H9 (cell line): ENCODE measurements around the gene TTC39C. TPM values are rescaled to one million over a fixed set of nuclear protein-coding genes. Genes with fewer than 3 reads are reported as not detected.

Experiments
- DNase-seq: peaks from one replicate; pipeline ENCODE4 v3.0.0-alpha.2; 2017
- H2AFZ ChIP-seq: one replicate; pipeline ENCODE4 v1.6.1; 2013; ENCODE audit warnings: mild to moderate bottlenecking, low read length, control low read depth, moderate library complexity
- H2AK5ac ChIP-seq: 2 replicates; pipeline ENCODE4 v1.6.1; 2013; ENCODE audit warnings: low read length, control low read depth, mixed read lengths; ENCODE audit not compliant: insufficient read length
- H2BK120ac ChIP-seq: one replicate; pipeline ENCODE4 v1.6.1; 2013; ENCODE audit warnings: low read depth, mild to moderate bottlenecking, low read length, control low read depth, inconsistent platforms; ENCODE audit not compliant: poor library complexity, severe bottlenecking
- H2BK12ac ChIP-seq: 2 replicates; pipeline ENCODE4 v1.6.1; 2013; ENCODE audit warnings: low read length, control low read depth, mixed read lengths, low read depth; ENCODE audit not compliant: insufficient read length
- H2BK15ac ChIP-seq: 2 replicates; pipeline ENCODE4 v1.6.1; 2013; ENCODE audit warnings: low read depth, low read length, control low read depth
- H2BK20ac ChIP-seq: one replicate; pipeline ENCODE4 v1.6.1; 2013; ENCODE audit warnings: low read depth, mild to moderate bottlenecking, low read length, control low read depth, inconsistent platforms; ENCODE audit not compliant: poor library complexity, severe bottlenecking
- H2BK5ac ChIP-seq: 2 replicates; pipeline ENCODE4 v1.6.1; 2013; ENCODE audit warnings: low read length, control low read depth, mixed read lengths; ENCODE audit not compliant: insufficient read length
- H3K14ac ChIP-seq: 2 replicates; pipeline ENCODE4 v1.6.1; 2013; ENCODE audit warnings: low read length, control low read depth; ENCODE audit not compliant: insufficient read depth
- H3K18ac ChIP-seq: 2 replicates; pipeline ENCODE4 v1.6.1; 2013; ENCODE audit warnings: low read depth, mild to moderate bottlenecking, mixed read lengths, low read length, control low read depth; ENCODE audit not compliant: insufficient read length
- H3K23ac ChIP-seq: 2 replicates; pipeline ENCODE4 v1.6.1; 2013; ENCODE audit warnings: low read length, control low read depth, mixed read lengths, low read depth; ENCODE audit not compliant: insufficient read length
- H3K23me2 ChIP-seq: 2 replicates; pipeline ENCODE4 v1.6.1; 2013; ENCODE audit warnings: low read depth, mild to moderate bottlenecking, mixed read lengths, low read length, control low read depth; ENCODE audit not compliant: insufficient read length, poor library complexity, severe bottlenecking
- H3K27ac ChIP-seq: 2 replicates; pipeline ENCODE4 v1.5.1; 2013; ENCODE audit warnings: low read length, control low read depth, mixed read lengths, low read depth; ENCODE audit not compliant: insufficient read length
- H3K27me3 ChIP-seq: 2 replicates; pipeline ENCODE4 v1.6.1; 2013; ENCODE audit warnings: low read length, control low read depth, inconsistent platforms; ENCODE audit not compliant: insufficient read depth
- H3K4ac ChIP-seq: 2 replicates; pipeline ENCODE4 v1.6.1; 2013; ENCODE audit warnings: low read depth, mild to moderate bottlenecking, control low read depth, inconsistent platforms, low read length, moderate library complexity
- H3K4me1 ChIP-seq: 2 replicates; pipeline ENCODE4 v1.6.1; 2013; ENCODE audit warnings: low read length, control low read depth, inconsistent platforms; ENCODE audit not compliant: insufficient read depth
- H3K4me2 ChIP-seq: 2 replicates; pipeline ENCODE4 v1.6.1; 2013; ENCODE audit warnings: low read length, control low read depth, mixed read lengths; ENCODE audit not compliant: insufficient read length, insufficient read depth
- H3K56ac ChIP-seq: 2 replicates; pipeline ENCODE4 v1.6.1; 2013; ENCODE audit warnings: low read depth, mild to moderate bottlenecking, mixed read lengths, low read length, control low read depth; ENCODE audit not compliant: insufficient read length
- H3K79me1 ChIP-seq: 2 replicates; pipeline ENCODE4 v1.6.1; 2013; ENCODE audit warnings: low read depth, mild to moderate bottlenecking, moderate library complexity, low read length, control low read depth, inconsistent platforms; ENCODE audit not compliant: insufficient read depth, poor library complexity, severe bottlenecking
- H3K79me2 ChIP-seq: 2 replicates; pipeline ENCODE4 v1.6.1; 2013; ENCODE audit warnings: low read length, control low read depth, inconsistent platforms; ENCODE audit not compliant: insufficient read depth
- H3K9ac ChIP-seq: 2 replicates; pipeline ENCODE4 v1.6.1; 2013; ENCODE audit warnings: low read length, control low read depth, mixed read lengths; ENCODE audit not compliant: insufficient read length; ENCODE audit errors: extremely low read depth
- H3K9me3 ChIP-seq: one replicate; pipeline ENCODE4 v1.6.1; 2013; ENCODE audit warnings: low read depth, low read length, inconsistent platforms; ENCODE audit not compliant: control insufficient read depth
- H3T11ph ChIP-seq: one replicate; pipeline ENCODE4 v1.6.1; 2013; ENCODE audit warnings: mild to moderate bottlenecking, low read length, control low read depth, inconsistent platforms
- H4K20me1 ChIP-seq: one replicate; pipeline ENCODE4 v1.6.1; 2013; ENCODE audit not compliant: control insufficient read depth, insufficient read length, insufficient read depth
- H4K5ac ChIP-seq: 2 replicates; pipeline ENCODE4 v1.6.1; 2013; ENCODE audit warnings: low read depth, mild to moderate bottlenecking, mixed read lengths, low read length, control low read depth; ENCODE audit not compliant: insufficient read length
- H4K8ac ChIP-seq: replicated peaks from 2 replicates; pipeline ENCODE4 v1.6.1; 2013; ENCODE audit warnings: low read length, control low read depth, mixed read lengths, low read depth; ENCODE audit not compliant: insufficient read length
- H4K91ac ChIP-seq: 2 replicates; pipeline ENCODE4 v1.6.1; 2013; ENCODE audit warnings: low read depth, mild to moderate bottlenecking, moderate library complexity, mixed read lengths, low read length, control low read depth; ENCODE audit not compliant: insufficient read length
- H3K27ac Mint-ChIP-seq, 3 experiments: 2 replicates in 2 of 3; 3 replicates in 1 of 3; pipeline ENCODE4 v1.8.0; 2020 to 2021; ENCODE audit warnings: mixed read lengths in 3 of 3, mild to moderate bottlenecking in 1 of 3, moderate library complexity in 1 of 3
- H3K27me3 Mint-ChIP-seq: 2 replicates; pipeline ENCODE4 v1.8.0; 2021; ENCODE audit warnings: low read depth, mild to moderate bottlenecking, moderate library complexity, mixed read lengths
- H3K36me3 Mint-ChIP-seq, 3 experiments: 2 replicates in 2 of 3; 3 replicates in 1 of 3; pipeline ENCODE4 v1.8.0; 2020 to 2021; ENCODE audit warnings: low read depth in 3 of 3, mixed read lengths in 3 of 3; ENCODE audit not compliant: insufficient read depth in 1 of 3
- H3K4me1 Mint-ChIP-seq, 2 experiments: 2 replicates each; pipeline ENCODE4 v1.8.0; 2020; ENCODE audit warnings: mixed read lengths in 2 of 2
- H3K4me3 Mint-ChIP-seq, 2 experiments: 2 replicates in 1 of 2; 3 replicates in 1 of 2; pipeline ENCODE4 v1.8.0; 2020 to 2021; ENCODE audit warnings: mild to moderate bottlenecking in 2 of 2, mixed read lengths in 2 of 2, moderate library complexity in 1 of 2
- H3K9me3 Mint-ChIP-seq, 2 experiments: 2 replicates in 1 of 2; 3 replicates in 1 of 2; pipeline ENCODE4 v1.8.0; 2020; ENCODE audit warnings: mild to moderate bottlenecking in 2 of 2, mixed read lengths in 2 of 2, moderate library complexity in 1 of 2
- CTCF ChIP-seq: fragments of 200-600 bp; sonication (generic); conservative IDR thresholded peaks from 3 replicates; pipeline ENCODE4 v1.8.0; 2021; ENCODE audit warnings: antibody characterized with exemption, mild to moderate bottlenecking
- WGBS: extraction: QIAGEN DNeasy Blood & Tissue Kit; methylation state at CpG from one replicate; pipeline ENCODE4 v1.1.7; 2013; ENCODE audit warnings: missing lambda C conversion rate, low lambda C conversion rate, mixed read lengths; ENCODE audit not compliant: insufficient read length; ENCODE audit errors: extremely low coverage; 5-methylcytosine and 5-hydroxymethylcytosine counted together
- total RNA-seq: library from RNA; stranded (reverse); gene quantifications from 2 replicates; pipeline ENCODE4 v1.2.1, GENCODE V29; 2021

Gene TTC39C
- total RNA-seq, 1 experiment from 2014 or later = 18.0 TPM

- H3K27me3 Mint-ChIP-seq = no peaks in the 10 kb centered on the region; the same call in 1 of the 2 replicates
- no peak overlapping the region for H3K4me3 Mint-ChIP-seq
- no peak overlapping the region for H3K4me2 ChIP-seq
- no peak overlapping the region for H3K9ac ChIP-seq
- no peaks in the 10 kb centered on the region for H3K79me2 ChIP-seq
- H3K9me3 Mint-ChIP-seq = no peaks in the 10 kb centered on the region
- WGBS = no CpG with 5 or more reads among the region's 2 CpGs
- H3K27ac Mint-ChIP-seq = no peak overlapping the region; a peak in 1 of 7 replicates
- no peak overlapping the region for H3K14ac ChIP-seq
- H2AK5ac ChIP-seq = no peak overlapping the region
- peaks cover 4 to 6% of the 10 kb centered on the region in 2 experiments; a peak in 2 of 4 replicates for H3K4me1 Mint-ChIP-seq
- no peak overlapping the region for H2BK12ac ChIP-seq
- no peak overlapping the region for H3K23ac ChIP-seq
- TF ChIP-seq CTCF = no peak
- H2BK20ac ChIP-seq = no peak overlapping the region
- no peaks in the 10 kb centered on the region for H3K36me3 Mint-ChIP-seq
- no peak overlapping the region for H4K5ac ChIP-seq
- H4K8ac ChIP-seq = no peak overlapping the region
- no peak for DNase-seq
- no peak overlapping the region for H4K91ac ChIP-seq
- H2BK120ac ChIP-seq = no peak overlapping the region
- no peak overlapping the region for H3K27ac ChIP-seq
- no peaks in the 10 kb centered on the region; the same call in none of the 2 replicates for H3K4me1 ChIP-seq
- no peak overlapping the region for H2BK15ac ChIP-seq
- H3K79me1 ChIP-seq = no peaks in the 10 kb centered on the region
- H4K20me1 ChIP-seq = no peaks in the 10 kb centered on the region
- H3K27me3 ChIP-seq = no peaks in the 10 kb centered on the region
- no peak overlapping the region for H3T11ph ChIP-seq
- no peak overlapping the region for H2AFZ ChIP-seq
- no peak overlapping the region for H3K56ac ChIP-seq
- no peak overlapping the region for H2BK5ac ChIP-seq
- H3K9me3 ChIP-seq = no peaks in the 10 kb centered on the region
- no peaks in the 10 kb centered on the region for H3K23me2 ChIP-seq
- no peak overlapping the region for H3K4ac ChIP-seq
- H3K18ac ChIP-seq = no peak overlapping the region
Observed at GRCh38 chr18:23998018-23998417, 16.5 kb upstream of the TTC39C start.
